ENCODE measurements around the gene EEFSEC. TPM values are rescaled to one million over a fixed set of nuclear protein-coding genes. Genes with fewer than 3 reads are reported as not detected.

EEFSEC gene
- total and polyA plus RNA-seq, 2 of the 8 experiments (the other 6 are each of a cell fraction or from before 2014, with no cell fraction given) = 13.1 to 19.8 TPM

- TF ChIP-seq E2F6 (IDR thresholded peaks at IDR 0.05) (no peak), SIN3A (conservative IDR thresholded peaks at IDR 0.05 in 1 of 2, IDR thresholded peaks at IDR 0.05 in 1 of 2; ENCODE audit: low read depth in 1 of 2, low read length in 2 of 2) (no peak), SIRT6 (IDR thresholded peaks at IDR 0.05; ENCODE audit: low read length) (no peak), CHD1 (IDR thresholded peaks at IDR 0.05; ENCODE audit: low read depth, low read length) (no peak), JUN (IDR thresholded peaks at IDR 0.05; ENCODE audit: low read depth, low read length) (no peak), EGR1 (IDR thresholded peaks at IDR 0.05; ENCODE audit: borderline replicate concordance, low read depth, low read length) (no peak), CTCF (IDR thresholded peaks at IDR 0.05; ENCODE audit: control extremely low read depth in 1 of 3, insufficient read depth in 1 of 3, low read depth in 1 of 3, low read length in 3 of 3) (no peak)
These were observed 127.8 kb downstream of the EEFSEC start (continued) for GRCh38 chr3:128281056-128281455.
